PC-9 (cell line): Measurements from ENCODE around the gene DHX36. TPM values are rescaled to one million over a fixed set of nuclear protein-coding genes. Genes with fewer than 3 reads are reported as not detected.

Experiments
- BruUV-seq: library from RNA; stranded (reverse); fragments of 400-500 nt; replicated peaks from 2 replicates; lab custom pipeline; 2021; lab: Mats Ljungman, UMichigan
- CTCF ChIA-PET: fragments of 300-600 bp; sonication (Branson Sonifier 250); formaldehyde crosslinking; loops from one replicate; lab custom pipeline; 2022; ENCODE audit warnings: antibody characterized with exemption; lab: Charles Lee
- POLR2A ChIA-PET: fragments of 300-600 bp; sonication (Branson Sonifier 250); formaldehyde crosslinking; loops from one replicate; lab custom pipeline; 2022; ENCODE audit warnings: antibody characterized with exemption; ENCODE audit not compliant: unreplicated experiment; lab: Charles Lee
- DNase-seq, 2 experiments: peaks; one replicate each; pipeline versions ENCODE4 v3.0.0 to v3.0.0-alpha.2; 2015 to 2022; ENCODE audit warnings: mixed read lengths in 1 of 2
- H2AFZ ChIP-seq: fragments of 200-600 bp; sonication (generic); 2 replicates; pipeline ENCODE4 v1.8.1; 2017; ENCODE audit warnings: antibody characterized with exemption
- H3F3A ChIP-seq: fragments of 200-600 bp; sonication (generic); 2 replicates; pipeline ENCODE4 v1.8.1; 2017; ENCODE audit warnings: antibody characterized with exemption, mild to moderate bottlenecking, low read depth; ENCODE audit not compliant: insufficient read depth
- H3K27ac ChIP-seq: fragments of 200-600 bp; sonication (generic); 2 replicates; pipeline ENCODE4 v1.6.1; 2016; ENCODE audit warnings: mixed run types
- H3K27me3 ChIP-seq: fragments of 200-600 bp; sonication (generic); 2 replicates; pipeline ENCODE4 v1.6.1; 2016; ENCODE audit warnings: low read depth, mixed run types; ENCODE audit not compliant: insufficient read depth
- H3K36me3 ChIP-seq: fragments of 200-600 bp; sonication (generic); 2 replicates; pipeline ENCODE4 v1.6.1; 2016; ENCODE audit warnings: low read depth, mixed run types
- H3K4me1 ChIP-seq: fragments of 200-600 bp; sonication (generic); replicated peaks from 2 replicates; pipeline ENCODE4 v1.6.1; 2016; ENCODE audit warnings: mixed run types; ENCODE audit not compliant: insufficient read depth
- H3K4me2 ChIP-seq: fragments of 200-600 bp; sonication (generic); 2 replicates; pipeline ENCODE4 v1.6.1; 2017; ENCODE audit warnings: mixed run types
- H3K4me3 ChIP-seq: fragments of 200-600 bp; sonication (generic); 2 replicates; pipeline ENCODE4 v1.6.1; 2016; ENCODE audit warnings: mixed run types
- H3K79me2 ChIP-seq: fragments of 200-600 bp; sonication (generic); 2 replicates; pipeline ENCODE4 v1.6.1; 2017; ENCODE audit warnings: low read depth, mixed run types
- H3K9me2 ChIP-seq: fragments of 200-600 bp; sonication (generic); 2 replicates; pipeline ENCODE4 v1.8.1; 2017; ENCODE audit warnings: mild to moderate bottlenecking; ENCODE audit not compliant: insufficient read depth
- H3K9me3 ChIP-seq: fragments of 200-600 bp; sonication (generic); 2 replicates; pipeline ENCODE4 v1.8.1; 2016; ENCODE audit warnings: low read depth; ENCODE audit not compliant: insufficient read depth
- H4K20me1 ChIP-seq: fragments of 200-600 bp; sonication (generic); 2 replicates; pipeline ENCODE4 v1.8.1; 2017; ENCODE audit not compliant: insufficient read depth
- CTCF ChIP-seq: fragments of 200-600 bp; sonication (generic); conservative IDR thresholded peaks from 2 replicates; pipeline ENCODE4 v1.6.1; 2017; ENCODE audit warnings: mixed run types, antibody characterized with exemption, mild to moderate bottlenecking, moderate library complexity
- EZH2 ChIP-seq: fragments of 200-600 bp; sonication (generic); IDR thresholded peaks from 2 replicates; pipeline ENCODE4 v1.8.0; 2017; ENCODE audit warnings: antibody characterized with exemption, low read depth
- intact Hi-C: fragments of 100-400 bp; cut with micrococcal nuclease; formaldehyde crosslinking; loops from one replicate; pipeline ENCODE4 v1.10.0; 2022; ENCODE audit not compliant: unreplicated experiment
- total RNA-seq: library from RNA; stranded (reverse); gene quantifications from 2 replicates; pipeline ENCODE4 v1.2.3, GENCODE V29; 2021

DHX36 gene
- total RNA-seq, 1 experiment from 2014 or later = 64.2 TPM

- BruUV-seq = no TSS peak
- CTCF ChIA-PET = interaction anchor here (0.6 kb wide), 1 partner anchor 144 kb away, joined by 3 read pairs; no protein-coding TSS in a partner anchor
- POLR2A ChIA-PET = no interaction called here
Measured at GRCh38 chr3:154241496-154241895, 82.8 kb downstream of the DHX36 start.

GRCh38 chr3:154240235-154240634 lies 84.1 kb downstream of the DHX36 start:
- POLR2A ChIA-PET = interaction anchor here (0.6 kb wide), 1 partner anchor 443 kb away, joined by 3 read pairs; no protein-coding TSS in a partner anchor
- CTCF ChIA-PET = no interaction called here

More at GRCh38 chr3:154241496-154241895, 82.8 kb downstream of the DHX36 start:
- no peak overlapping the region for H3K4me3 ChIP-seq
- no peaks in the 10 kb centered on the region for H3K27me3 ChIP-seq
- TF ChIP-seq CTCF (no peak), EZH2 (no peak)
- no peak overlapping the region for H2AFZ ChIP-seq
- DNase-seq = no peak
- no peaks in the 10 kb centered on the region for H3K9me3 ChIP-seq
- intact Hi-C loops = no loop called here
- no peaks in the 10 kb centered on the region for H3K79me2 ChIP-seq
- H3F3A ChIP-seq = no peaks in the 10 kb centered on the region
- H3K4me1 ChIP-seq = no peaks in the 10 kb centered on the region
- H3K4me2 ChIP-seq = no peak overlapping the region
- H4K20me1 ChIP-seq = no peaks in the 10 kb centered on the region
- H3K27ac ChIP-seq = no peak overlapping the region
- H3K9me2 ChIP-seq = no peaks in the 10 kb centered on the region
- H3K36me3 ChIP-seq = no peaks in the 10 kb centered on the region

GRCh38 chr3:154236331-154236730 lies 88.0 kb downstream of the DHX36 start:
- BruUV-seq = no TSS peak
- Histone ChIP-seq H3K36me3 (no peaks in the 10 kb centered on the region), H4K20me1 (no peaks in the 10 kb centered on the region), H3K9me3 (no peaks in the 10 kb centered on the region), H3K4me2 (no peak overlapping the region), H3K79me2 (no peaks in the 10 kb centered on the region), H3K27ac (no peak overlapping the region), H3K27me3 (no peaks in the 10 kb centered on the region), H2AFZ (no peak overlapping the region), H3F3A (no peaks in the 10 kb centered on the region), H3K4me1 (no peaks in the 10 kb centered on the region), H3K9me2 (no peaks in the 10 kb centered on the region), H3K4me3 (no peak overlapping the region)
- POLR2A ChIA-PET = no interaction called here
- intact Hi-C loops = no loop called here
- no peak for TF ChIP-seq EZH2
- no peak for TF ChIP-seq CTCF
- no peak for DNase-seq
- CTCF ChIA-PET = no interaction called here

More at GRCh38 chr3:154240235-154240634, 84.1 kb downstream of the DHX36 start:
- Histone ChIP-seq H3K9me3 (no peaks in the 10 kb centered on the region), H3K4me2 (no peak overlapping the region), H3K9me2 (no peaks in the 10 kb centered on the region), H3K27ac (no peak overlapping the region), H3K36me3 (no peaks in the 10 kb centered on the region), H3K4me1 (no peaks in the 10 kb centered on the region), H3K4me3 (no peak overlapping the region), H2AFZ (no peak overlapping the region), H3F3A (no peaks in the 10 kb centered on the region), H4K20me1 (no peaks in the 10 kb centered on the region), H3K27me3 (no peaks in the 10 kb centered on the region), H3K79me2 (no peaks in the 10 kb centered on the region)
- no peak for DNase-seq
- intact Hi-C loops = no loop called here
- no TSS peak for BruUV-seq
- TF ChIP-seq CTCF = no peak
- TF ChIP-seq EZH2 = no peak
